ENCODE data around the gene MAP3K20. TPM values are rescaled to one million over a fixed set of nuclear protein-coding genes. Genes with fewer than 3 reads are reported as not detected.
"Not testable (repeated sequence)": the region's sequence is repeated elsewhere in the genome, so short reads cannot be mapped to it uniquely, and the experiment has no call there.

The MAP3K20 gene
- total and polyA plus RNA-seq, 2 experiments from 2014 or later, result 7.6 to 9.6 TPM

GRCh38 chr2:173161040-173161439 lies 85.4 kb downstream of the MAP3K20 start (continued):
- TF ChIP-seq CTCF (conservative IDR thresholded peaks at IDR 0.05; ENCODE audit: low read depth in 2 of 2), result no peak

GRCh38 chr2:173161507-173161906 lies 85.9 kb downstream of the MAP3K20 start:
- Histone ChIP-seq H3K36me3 (ENCODE audit: insufficient read depth) (no peaks in the 10 kb centered on the region), H3K4me2 (no peak overlapping the region), H2AFZ (no peak overlapping the region), H4K20me1 (replicated peaks; ENCODE audit: insufficient read depth) (no peaks in the 10 kb centered on the region), H3F3A (replicated peaks; ENCODE audit: low read depth) (no peaks in the 10 kb centered on the region), H3K4me3 (no peak overlapping the region), H3K79me2 (replicated peaks; ENCODE audit: insufficient read depth) (no peaks in the 10 kb centered on the region), H3K4me1 (ENCODE audit: insufficient read depth) (no peaks in the 10 kb centered on the region), H3K27ac (ENCODE audit: low read depth) (no peak overlapping the region), H3K27me3 (ENCODE audit: insufficient read depth) (no peaks in the 10 kb centered on the region), H3K9me2 (ENCODE audit: insufficient read depth) (no peaks in the 10 kb centered on the region)
- H3K36me3 Mint-ChIP-seq (ENCODE audit: low read depth), result peaks cover 11% of the 10 kb centered on the region; the same call in 2 of the 3 replicates
- H3K27me3 Mint-ChIP-seq (ENCODE audit: insufficient read depth, low read depth, poor library complexity), result no peaks in the 10 kb centered on the region
- DNase-seq (ENCODE audit: low spot score), result no peak
- H3K4me1 Mint-ChIP-seq, result peaks cover 4% of the 10 kb centered on the region
- no peak overlapping the region for H3K4me3 Mint-ChIP-seq
- no peak for ATAC-seq
- no peak for TF ChIP-seq POLR2AphosphoS5 (IDR thresholded peaks at IDR 0.05; ENCODE audit: low read depth)
- TF ChIP-seq ZNF114 (CRISPR knock-in tag; IDR thresholded peaks at IDR 0.05), result no peak
- no peak for TF ChIP-seq JUNB (IDR thresholded peaks at IDR 0.05; ENCODE audit: unreplicated experiment)
- no peak for TF ChIP-seq STAT1 (IDR thresholded peaks at IDR 0.05; ENCODE audit: unreplicated experiment)
- TF ChIP-seq NANOG (IDR thresholded peaks at IDR 0.05; ENCODE audit: borderline replicate concordance), result no peak
- no peak overlapping the region for H3K27ac Mint-ChIP-seq
- peaks cover 7% of the 10 kb centered on the region for H3K9me3 Mint-ChIP-seq

- not testable (repeated sequence) for H3K27me3 Mint-ChIP-seq (ENCODE audit: insufficient read depth, low read depth, poor library complexity); H3K4me1 ChIP-seq (ENCODE audit: insufficient read depth); H3K79me2 ChIP-seq (replicated peaks; ENCODE audit: insufficient read depth); ATAC-seq; H3K4me3 ChIP-seq; H3K27ac Mint-ChIP-seq; H3K27me3 ChIP-seq (ENCODE audit: insufficient read depth); H3K27ac ChIP-seq (ENCODE audit: low read depth); H3K36me3 ChIP-seq (ENCODE audit: insufficient read depth); H3K4me2 ChIP-seq; H4K20me1 ChIP-seq (replicated peaks; ENCODE audit: insufficient read depth); DNase-seq (ENCODE audit: low spot score); H3K4me3 Mint-ChIP-seq; H3K9me3 Mint-ChIP-seq; H3K36me3 Mint-ChIP-seq (ENCODE audit: low read depth); H3K9me2 ChIP-seq (ENCODE audit: insufficient read depth); H2AFZ ChIP-seq; H3F3A ChIP-seq (replicated peaks; ENCODE audit: low read depth); H3K4me1 Mint-ChIP-seq
Measured at GRCh38 chr2:173163357-173163756, 87.7 kb downstream of the MAP3K20 start.

GRCh38 chr2:173164396-173164795 lies 88.8 kb downstream of the MAP3K20 start:
- H3K27me3 Mint-ChIP-seq (ENCODE audit: insufficient read depth, low read depth, poor library complexity), result no peaks in the 10 kb centered on the region
- Histone ChIP-seq H3F3A (replicated peaks; ENCODE audit: low read depth) (no peaks in the 10 kb centered on the region), H3K79me2 (replicated peaks; ENCODE audit: insufficient read depth) (no peaks in the 10 kb centered on the region), H3K27me3 (ENCODE audit: insufficient read depth) (no peaks in the 10 kb centered on the region), H3K9me2 (ENCODE audit: insufficient read depth) (no peaks in the 10 kb centered on the region), H3K4me2 (no peak overlapping the region), H3K36me3 (ENCODE audit: insufficient read depth) (no peaks in the 10 kb centered on the region), H4K20me1 (replicated peaks; ENCODE audit: insufficient read depth) (no peaks in the 10 kb centered on the region), H3K27ac (ENCODE audit: low read depth) (no peak overlapping the region), H3K4me3 (no peak overlapping the region), H2AFZ (no peak overlapping the region), H3K4me1 (ENCODE audit: insufficient read depth) (no peaks in the 10 kb centered on the region)
- DNase-seq (ENCODE audit: low spot score) (no peak), ATAC-seq (no peak)
- no peak overlapping the region for H3K27ac Mint-ChIP-seq
- TF ChIP-seq EZH2phosphoT487 (IDR thresholded peaks at IDR 0.05; ENCODE audit: unreplicated experiment) (no peak), JUNB (IDR thresholded peaks at IDR 0.05; ENCODE audit: unreplicated experiment) (no peak), ETS1 (IDR thresholded peaks at IDR 0.05) (no peak)
- H3K4me3 Mint-ChIP-seq, result no peak overlapping the region
- peaks cover 4% of the 10 kb centered on the region for H3K4me1 Mint-ChIP-seq
- no peaks in the 10 kb centered on the region; the same call in 2 of the 3 replicates for H3K9me3 Mint-ChIP-seq
- peaks cover 4% of the 10 kb centered on the region; the same call in 1 of the 3 replicates for H3K36me3 Mint-ChIP-seq (ENCODE audit: low read depth)
